Measurements from ENCODE around the gene PSENEN. TPM values are rescaled to one million over a fixed set of nuclear protein-coding genes. Genes with fewer than 3 reads are reported as not detected.
"Not testable (repeated sequence)": the region's sequence is repeated elsewhere in the genome, so short reads cannot be mapped to it uniquely, and the experiment has no call there.

PSENEN gene
- polyA plus RNA-seq, 4 donors = 59.7 to 95.9 (median 70.1) TPM

- FAIRE-seq (no peak), DNase-seq (peak; percentile 31 to 57)
- H3K4me3 ChIP-seq (ENCODE audit: low read depth in 1 of 3, low read length in 3 of 3) = no peak overlapping the region
- no peaks in the 10 kb centered on the region for H3K4me1 ChIP-seq (ENCODE audit: control insufficient read depth in 3 of 3, insufficient read depth in 2 of 3, low read depth in 1 of 3, low read length in 2 of 3)
- peaks cover 0 to 23% (median 8%) of the 10 kb centered on the region in 3 donors for H3K27me3 ChIP-seq (ENCODE audit: control insufficient read depth in 3 of 3, insufficient read depth in 3 of 3, low read length in 3 of 3)
- no peak overlapping the region for H3K27ac ChIP-seq (ENCODE audit: low read depth in 1 of 3, low read length in 2 of 3)
- 58 to 71% (median 67%) methylated on average over 7 of the region's 7 CpGs for WGBS, 3 donors
- no peaks in the 10 kb centered on the region for H3K9me3 ChIP-seq (ENCODE audit: control insufficient read depth in 2 of 2, insufficient read depth in 1 of 2, low read depth in 1 of 2, low read length in 1 of 2)
- no peaks in the 10 kb centered on the region for H3K36me3 ChIP-seq (ENCODE audit: control insufficient read depth in 3 of 3, insufficient read depth in 2 of 3, low read depth in 1 of 3, low read length in 3 of 3)
These were observed 48.1 kb downstream of the PSENEN start for GRCh38 chr19:35793381-35794165.

GRCh38 chr19:35795564-35795963 lies 50.1 kb downstream of the PSENEN start:
- WGBS, 3 donors = 71 to 83% (median 80%) methylated on average over 1 of the region's 1 CpG
- FAIRE-seq = not testable (repeated sequence)
- peaks cover 0 to 23% (median 8%) of the 10 kb centered on the region in 3 donors for H3K27me3 ChIP-seq (ENCODE audit: control insufficient read depth in 3 of 3, insufficient read depth in 3 of 3, low read length in 3 of 3)

More at GRCh38 chr19:35795564-35795963, 50.1 kb downstream of the PSENEN start:
- not testable (repeated sequence) for H3K4me1 ChIP-seq (ENCODE audit: control insufficient read depth in 3 of 3, insufficient read depth in 2 of 3, low read depth in 1 of 3, low read length in 2 of 3); DNase-seq; H3K36me3 ChIP-seq (ENCODE audit: control insufficient read depth in 3 of 3, insufficient read depth in 2 of 3, low read depth in 1 of 3, low read length in 3 of 3); H3K4me3 ChIP-seq (ENCODE audit: low read depth in 1 of 3, low read length in 3 of 3); H3K9me3 ChIP-seq (ENCODE audit: control insufficient read depth in 2 of 2, insufficient read depth in 1 of 2, low read depth in 1 of 2, low read length in 1 of 2); H3K27ac ChIP-seq (ENCODE audit: low read depth in 1 of 3, low read length in 2 of 3)

Other genes with a start within 250 kb of the PSENEN start
- gene DMKN, start 232.0 kb upstream of the PSENEN start, polyA plus RNA-seq = 10 to 100 TPM in 1 of 4 donors, 1 to 10 TPM in 2, not detected in 1; 4.7 to 36.9 (median 7.6) TPM
- 1 to 10 TPM in 1 of 4 donors, under 1 TPM in 2, not detected in 1; 0.07 to 1.8 (median 0.54) TPM for gene SBSN, start 217.3 kb upstream of the PSENEN start, polyA plus RNA-seq
- not detected for gene GAPDHS, start 212.2 kb upstream of the PSENEN start, polyA plus RNA-seq
- gene TMEM147, start 200.0 kb upstream of the PSENEN start, polyA plus RNA-seq = 100 to 1,000 TPM in 1 of 4 donors, 10 to 100 TPM in 3; 40.3 to 149 (median 77.5) TPM
- gene ATP4A, start 182.0 kb upstream of the PSENEN start, polyA plus RNA-seq = under 1 TPM in 1 of 4 donors, not detected in 3; 0.36 TPM
- not detected for gene PMIS2, start 159.5 kb upstream of the PSENEN start, polyA plus RNA-seq
- gene HAUS5, start 132.9 kb upstream of the PSENEN start, polyA plus RNA-seq = 10 to 100 TPM in 1 of 4 donors, 1 to 10 TPM in 2, under 1 TPM in 1; 0.67 to 12.6 (median 5.5) TPM
- gene RBM42, start 116.6 kb upstream of the PSENEN start, polyA plus RNA-seq = 10 to 100 TPM; 59.7 to 71.5 (median 64.9) TPM
- 1 to 10 TPM; 2.1 to 7.3 (median 4.2) TPM for gene ETV2, start 103.9 kb upstream of the PSENEN start, polyA plus RNA-seq
- gene COX6B1, start 97.3 kb upstream of the PSENEN start, polyA plus RNA-seq = 1,000 to 10,000 TPM in 3 of 4 donors, 100 to 1,000 TPM in 1; 326 to 2,391 (median 1,554) TPM
- gene UPK1A, start 79.1 kb upstream of the PSENEN start, polyA plus RNA-seq = under 1 TPM in 1 of 4 donors, not detected in 3; 0.07 TPM
- under 1 TPM in 2 of 4 donors, not detected in 2; 0.22 to 0.35 TPM for gene ZBTB32, start 41.1 kb upstream of the PSENEN start, polyA plus RNA-seq
- gene KMT2B, start 27.6 kb upstream of the PSENEN start, polyA plus RNA-seq = 10 to 100 TPM; 21.6 to 47.9 (median 26.3) TPM
- 10 to 100 TPM in 3 of 4 donors, 1 to 10 TPM in 1; 4.3 to 17.8 (median 12.1) TPM for gene IGFLR1, start 3.2 kb upstream of the PSENEN start, polyA plus RNA-seq
- 10 to 100 TPM; 14.6 to 99.7 (median 34.7) TPM for gene U2AF1L4, start 233 bp upstream of the PSENEN start, polyA plus RNA-seq
- 10 to 100 TPM in 3 of 4 donors, 1 to 10 TPM in 1; 9.6 to 58.6 (median 26.7) TPM for gene LIN37, start 2.9 kb downstream of the PSENEN start, polyA plus RNA-seq
- 10 to 100 TPM in 2 of 4 donors, 1 to 10 TPM in 2; 2.0 to 41.7 (median 11.5) TPM for gene HSPB6, start 11.4 kb downstream of the PSENEN start, polyA plus RNA-seq
- 10 to 100 TPM in 2 of 4 donors, 1 to 10 TPM in 2; 1.8 to 15.0 (median 6.2) TPM for gene PROSER3, start 12.5 kb downstream of the PSENEN start, polyA plus RNA-seq
- 10 to 100 TPM in 1 of 4 donors, 1 to 10 TPM in 3; 1.1 to 16.2 (median 5.0) TPM for gene ARHGAP33, start 29.9 kb downstream of the PSENEN start, polyA plus RNA-seq
- gene PRODH2, start 67.2 kb downstream of the PSENEN start, polyA plus RNA-seq = under 1 TPM in 2 of 4 donors, not detected in 2; 0.24 to 0.54 TPM
- gene NPHS1, start 106.9 kb downstream of the PSENEN start, polyA plus RNA-seq = under 1 TPM in 2 of 4 donors, not detected in 2; 0.06 to 0.52 TPM
- gene KIRREL2, start 111.3 kb downstream of the PSENEN start, polyA plus RNA-seq = under 1 TPM in 2 of 4 donors, not detected in 2; 0.10 to 0.62 TPM
- gene APLP1, start 122.9 kb downstream of the PSENEN start, polyA plus RNA-seq = 10 to 100 TPM in 1 of 4 donors, 1 to 10 TPM in 2, not detected in 1; 3.6 to 13.8 (median 4.7) TPM
- gene NFKBID, start 154.9 kb downstream of the PSENEN start, polyA plus RNA-seq = 1 to 10 TPM; 5.1 to 7.6 (median 6.4) TPM
- 10 to 100 TPM in 2 of 4 donors, 1 to 10 TPM in 2; 2.7 to 17.6 (median 11.0) TPM for gene HCST, start 156.9 kb downstream of the PSENEN start, polyA plus RNA-seq
- 100 to 1,000 TPM in 1 of 4 donors, 10 to 100 TPM in 3; 15.9 to 128 (median 63.8) TPM for gene TYROBP, start 162.6 kb downstream of the PSENEN start, polyA plus RNA-seq
- 10 to 100 TPM in 2 of 4 donors, 1 to 10 TPM in 2; 3.5 to 11.7 (median 8.7) TPM for gene LRFN3, start 190.7 kb downstream of the PSENEN start, polyA plus RNA-seq
- gene SDHAF1, start 249.5 kb downstream of the PSENEN start, polyA plus RNA-seq = 10 to 100 TPM; 27.8 to 58.4 (median 36.4) TPM